Activated CD4-positive, alpha-beta memory T cell treated with anti-CD3 and anti-CD28 coated beads, Interleukin-2, amount 10 ng/mL, durations not matched to agents 7 days and 5 days (primary cell): ENCODE data around the gene C6orf15. TPM values are rescaled to one million over a fixed set of nuclear protein-coding genes. Genes with fewer than 3 reads are reported as not detected.
"Not testable (repeated sequence)": the region's sequence is repeated elsewhere in the genome, so short reads cannot be mapped to it uniquely, and the experiment has no call there.

Source experiments
- CTCF ChIA-PET: fragments of 350-600 bp; sonication (Branson Sonifier 250); formaldehyde crosslinking; loops from one replicate; lab custom pipeline; 2021; ENCODE audit warnings: antibody characterized with exemption, inconsistent platforms; lab: Charles Lee
- POLR2A ChIA-PET: fragments of 350-600 bp; sonication (Branson Sonifier 250); formaldehyde crosslinking; loops from one replicate; lab custom pipeline; 2021; ENCODE audit warnings: antibody characterized with exemption; lab: Charles Lee
- DNase-seq: peaks from one replicate; pipeline ENCODE4 v3.0.0-alpha.2; 2020
- H3K27ac Mint-ChIP-seq: one replicate; pipeline ENCODE4 v1.8.0; 2021; ENCODE audit warnings: mild to moderate bottlenecking, mixed read lengths
- H3K27me3 Mint-ChIP-seq: one replicate; pipeline ENCODE4 v1.8.0; 2021; ENCODE audit warnings: mixed read lengths
- H3K36me3 Mint-ChIP-seq: one replicate; pipeline ENCODE4 v1.8.0; 2021; ENCODE audit warnings: low read depth, mixed read lengths
- H3K4me1 Mint-ChIP-seq: one replicate; pipeline ENCODE4 v1.8.0; 2021; ENCODE audit warnings: mixed read lengths
- H3K4me3 Mint-ChIP-seq: one replicate; pipeline ENCODE4 v1.8.0; 2021; ENCODE audit warnings: mild to moderate bottlenecking, mixed read lengths
- H3K9me3 Mint-ChIP-seq: one replicate; pipeline ENCODE4 v1.8.0; 2021; ENCODE audit warnings: mixed read lengths
- total RNA-seq, 2 experiments: library from RNA; stranded (reverse); gene quantifications; one replicate each; pipeline ENCODE4 v1.2.3, GENCODE V29; 2021

C6orf15 gene
- total RNA-seq, 2 experiments from 2014 or later, result not detected

GRCh38 chr6:31075528-31075927 is 36.8 kb downstream of the C6orf15 start:
- ChIA-PET CTCF (interaction anchor here (1.5 kb wide), 1 partner anchor 12 kb away, joined by 4 read pairs; no protein-coding TSS in a partner anchor), POLR2A (no interaction called here)
- no peaks in the 10 kb centered on the region for H3K36me3 Mint-ChIP-seq
- no peak for DNase-seq
- no peaks in the 10 kb centered on the region for H3K9me3 Mint-ChIP-seq
- H3K4me1 Mint-ChIP-seq, result peaks cover 5% of the 10 kb centered on the region
- no peak overlapping the region for H3K27ac Mint-ChIP-seq
- H3K4me3 Mint-ChIP-seq, result no peak overlapping the region
- peaks cover 2% of the 10 kb centered on the region for H3K27me3 Mint-ChIP-seq

DNA sequence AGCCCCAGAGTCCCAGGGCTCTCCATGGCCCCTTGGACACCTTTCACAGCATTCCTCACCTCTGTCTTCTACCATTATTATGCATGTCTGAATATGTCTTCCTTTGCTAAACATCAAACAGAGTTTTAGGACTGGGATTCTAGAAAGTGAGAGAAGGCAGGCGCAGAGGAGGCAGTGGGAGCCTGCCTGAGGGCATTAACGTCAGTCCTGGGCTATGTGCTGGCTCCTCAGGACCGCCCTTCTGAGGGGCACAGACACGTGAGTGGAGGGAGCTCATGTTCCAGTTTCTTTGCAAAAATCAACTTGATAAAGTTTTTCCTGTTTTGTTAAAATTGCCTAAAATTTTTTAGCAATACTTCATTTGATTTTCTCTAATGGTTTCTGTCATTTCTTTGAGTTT is 38.0 kb downstream of the C6orf15 start:
- H3K9me3 Mint-ChIP-seq, result no peaks in the 10 kb centered on the region
- peaks cover 2% of the 10 kb centered on the region for H3K4me1 Mint-ChIP-seq
- no peaks in the 10 kb centered on the region for H3K27me3 Mint-ChIP-seq
- DNase-seq, result no peak
- POLR2A ChIA-PET, result no interaction called here
- H3K36me3 Mint-ChIP-seq, result no peaks in the 10 kb centered on the region
- no peak overlapping the region for H3K27ac Mint-ChIP-seq
- no peak overlapping the region for H3K4me3 Mint-ChIP-seq
- CTCF ChIA-PET, result no interaction called here

GRCh38 chr6:31070711-31071197 is 41.6 kb downstream of the C6orf15 start:
- DNase-seq, result no peak
- ChIA-PET POLR2A (no interaction called here), CTCF (interaction anchor here (1.0 to 4.0 kb wide), 5 partner anchors 9 to 156 kb away, joined by 4 to 30 read pairs (median 26); partner anchors contain the start of gene VARS2)
- no peaks in the 10 kb centered on the region for H3K9me3 Mint-ChIP-seq
- no peak overlapping the region for H3K27ac Mint-ChIP-seq
- H3K27me3 Mint-ChIP-seq, result peaks cover 5% of the 10 kb centered on the region
- H3K4me3 Mint-ChIP-seq, result no peak overlapping the region
- H3K4me1 Mint-ChIP-seq, result no peaks in the 10 kb centered on the region
- H3K36me3 Mint-ChIP-seq, result no peaks in the 10 kb centered on the region

DNA sequence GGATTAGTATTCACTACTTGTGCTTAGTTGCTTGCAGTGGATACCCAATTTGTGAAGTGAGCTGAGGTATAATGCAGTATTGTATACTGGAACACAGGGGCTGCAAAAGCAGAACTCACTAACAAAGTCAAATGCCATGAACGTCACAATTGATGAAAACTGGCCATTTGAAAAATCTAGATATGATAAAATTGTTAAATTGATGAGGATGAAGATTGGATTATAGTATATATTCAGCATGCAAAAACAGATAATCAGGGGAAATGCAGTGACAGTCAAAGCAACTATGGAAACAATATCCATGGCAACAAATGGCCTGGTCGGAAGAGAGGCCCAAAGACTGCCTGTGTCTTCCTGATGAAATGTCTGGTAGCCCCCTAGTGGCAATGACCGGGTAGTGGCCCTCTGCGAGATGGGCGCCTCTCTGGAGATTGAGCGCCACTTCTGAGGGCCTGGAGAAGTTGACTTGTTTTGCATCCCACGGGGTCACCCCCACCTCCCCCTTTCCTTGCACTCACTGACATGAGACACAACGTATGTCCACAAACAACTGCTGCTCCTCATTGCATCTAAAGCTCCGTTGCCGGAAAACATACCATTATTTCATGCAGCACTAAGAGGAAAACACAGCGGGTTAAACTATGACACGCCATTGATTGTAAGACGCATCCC is 43.6 kb downstream of the C6orf15 start:
- Mint-ChIP-seq H3K4me3 (no peak overlapping the region), H3K4me1 (no peaks in the 10 kb centered on the region), H3K27ac (no peak overlapping the region), H3K36me3 (no peaks in the 10 kb centered on the region), H3K27me3 (peaks cover 7% of the 10 kb centered on the region), H3K9me3 (no peaks in the 10 kb centered on the region)
- CTCF ChIA-PET, result interaction anchor here (0.6 to 4.0 kb wide), 10 partner anchors 11 to 241 kb away, joined by 3 to 30 read pairs (median 4); partner anchors contain the start of genes MUCL3 and VARS2
- peak; percentile 67 for DNase-seq
- POLR2A ChIA-PET, result no interaction called here

- CTCF ChIA-PET, result interaction anchor here (1.0 to 4.0 kb wide), 7 partner anchors 11 to 241 kb away, joined by 3 to 30 read pairs (median 7); partner anchors contain the start of gene VARS2
- POLR2A ChIA-PET, H3K4me3 Mint-ChIP-seq, H3K36me3 Mint-ChIP-seq, H3K27ac Mint-ChIP-seq, H3K27me3 Mint-ChIP-seq, H3K4me1 Mint-ChIP-seq, H3K9me3 Mint-ChIP-seq, DNase-seq: not testable (repeated sequence)
Measured at GRCh38 chr6:31067891-31068668, 44.3 kb downstream of the C6orf15 start.

- H3K4me1 Mint-ChIP-seq, H3K27ac Mint-ChIP-seq, H3K36me3 Mint-ChIP-seq, POLR2A ChIA-PET, DNase-seq, H3K9me3 Mint-ChIP-seq, H3K4me3 Mint-ChIP-seq, CTCF ChIA-PET: not testable (repeated sequence)
- H3K27me3 Mint-ChIP-seq, result peaks cover 14% of the 10 kb centered on the region
Measured at GRCh38 chr6:31067028-31067427, 45.3 kb downstream of the C6orf15 start.

- Mint-ChIP-seq H3K27me3 (peaks cover 15% of the 10 kb centered on the region), H3K4me3 (no peak overlapping the region), H3K4me1 (no peaks in the 10 kb centered on the region), H3K36me3 (no peaks in the 10 kb centered on the region), H3K27ac (no peak overlapping the region), H3K9me3 (no peaks in the 10 kb centered on the region)
- DNase-seq, result no peak
- ChIA-PET CTCF (no interaction called here), POLR2A (no interaction called here)
Measured at GRCh38 chr6:31065556-31065955, 46.8 kb downstream of the C6orf15 start.

- H3K27ac Mint-ChIP-seq, result no peak overlapping the region
- H3K9me3 Mint-ChIP-seq, result no peaks in the 10 kb centered on the region
- CTCF ChIA-PET, result interaction anchor here (0.8 kb wide), 1 partner anchor 20 kb away, joined by 3 read pairs; no protein-coding TSS in a partner anchor
- peaks cover 15% of the 10 kb centered on the region for H3K27me3 Mint-ChIP-seq
- H3K36me3 Mint-ChIP-seq, result no peaks in the 10 kb centered on the region
- DNase-seq, result no peak
- H3K4me1 Mint-ChIP-seq, result no peaks in the 10 kb centered on the region
- POLR2A ChIA-PET, result no interaction called here
- H3K4me3 Mint-ChIP-seq, result no peak overlapping the region
Measured at GRCh38 chr6:31063906-31064435, 48.4 kb downstream of the C6orf15 start.

Other genes with a start within 250 kb of the C6orf15 start
- 1 to 10 TPM; 1.8 to 3.2 TPM for gene DDR1, start 228.1 kb downstream of the C6orf15 start, total RNA-seq
- gene GTF2H4, start 204.4 kb downstream of the C6orf15 start, total RNA-seq, result 10 to 100 TPM; 25.6 to 26.4 TPM
- gene VARS2, start 198.3 kb downstream of the C6orf15 start, total RNA-seq, result 10 to 100 TPM; 33.6 to 37.0 TPM
- gene SFTA2, start 180.4 kb downstream of the C6orf15 start, total RNA-seq, result not detected
- gene MUCL3, start 171.6 kb downstream of the C6orf15 start, total RNA-seq, result not detected
- not detected for gene MUC21, start 128.9 kb downstream of the C6orf15 start, total RNA-seq
- gene MUC22, start 102.1 kb downstream of the C6orf15 start, total RNA-seq, result not detected
- not detected for gene PSORS1C1, start 2.2 kb upstream of the C6orf15 start, total RNA-seq
- not detected for gene CDSN, start 7.9 kb upstream of the C6orf15 start, total RNA-seq
- gene PSORS1C2, start 26.5 kb upstream of the C6orf15 start, total RNA-seq, result not detected
- gene CCHCR1, start 45.2 kb upstream of the C6orf15 start, total RNA-seq, result 10 to 100 TPM; 36.1 to 36.7 TPM
- 10 to 100 TPM; 78.9 to 80.7 TPM for gene TCF19, start 46.0 kb upstream of the C6orf15 start, total RNA-seq
- gene POU5F1, start 58.1 kb upstream of the C6orf15 start, total RNA-seq, result not detected
- 1,000 to 10,000 TPM; 1,690 to 1,696 TPM for gene HLA-C, start 159.5 kb upstream of the C6orf15 start, total RNA-seq
- 1,000 to 10,000 TPM; 5,151 to 5,157 TPM for gene HLA-B, start 244.6 kb upstream of the C6orf15 start, total RNA-seq